AG09309 (cell line): Measurements from ENCODE around the gene DPYSL4.
"Not testable (repeated sequence)": the region's sequence is repeated elsewhere in the genome, so short reads cannot be mapped to it uniquely, and the experiment has no call there.

Source experiments
- DNase-seq: peaks from one replicate; pipeline ENCODE4 v3.0.0-alpha.2; 2010; ENCODE audit warnings: low read depth
- H3K4me3 ChIP-seq: 2 replicates; pipeline ENCODE4 v1.5.1; 2011; ENCODE audit warnings: mild to moderate bottlenecking, low read depth, low read length, moderate library complexity; ENCODE audit not compliant: control insufficient read depth
- TF ChIP-seq, protein P1 (sequence below): IDR thresholded peaks from 2 replicates; pipeline ENCODE4 v1.5.1; 2011; ENCODE audit warnings: mild to moderate bottlenecking, low read depth, low read length, inconsistent platforms; ENCODE audit not compliant: insufficient read depth, control insufficient read depth; ENCODE audit errors: missing control alignments

The DPYSL4 gene

DNA sequence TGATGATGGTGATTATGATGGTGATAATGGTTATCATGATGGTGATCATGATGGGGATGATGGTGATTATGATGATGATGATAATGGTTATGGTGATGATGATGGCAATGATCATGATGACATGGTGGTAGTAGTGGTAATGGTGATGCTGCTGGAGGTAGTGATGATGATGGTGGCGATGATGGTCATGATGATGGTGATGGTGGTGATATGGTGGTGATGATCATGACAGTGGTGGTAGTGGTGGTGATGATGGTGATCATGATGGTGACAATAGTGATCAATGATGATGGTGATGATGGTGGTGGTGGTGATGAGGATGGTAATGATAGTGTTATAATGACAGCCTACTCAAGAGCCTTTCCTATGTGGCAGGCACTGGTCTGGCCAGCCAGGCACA is 31.8 kb upstream of the DPYSL4 start:
- no peak for DNase-seq
- TF ChIP-seq, protein P1, sequence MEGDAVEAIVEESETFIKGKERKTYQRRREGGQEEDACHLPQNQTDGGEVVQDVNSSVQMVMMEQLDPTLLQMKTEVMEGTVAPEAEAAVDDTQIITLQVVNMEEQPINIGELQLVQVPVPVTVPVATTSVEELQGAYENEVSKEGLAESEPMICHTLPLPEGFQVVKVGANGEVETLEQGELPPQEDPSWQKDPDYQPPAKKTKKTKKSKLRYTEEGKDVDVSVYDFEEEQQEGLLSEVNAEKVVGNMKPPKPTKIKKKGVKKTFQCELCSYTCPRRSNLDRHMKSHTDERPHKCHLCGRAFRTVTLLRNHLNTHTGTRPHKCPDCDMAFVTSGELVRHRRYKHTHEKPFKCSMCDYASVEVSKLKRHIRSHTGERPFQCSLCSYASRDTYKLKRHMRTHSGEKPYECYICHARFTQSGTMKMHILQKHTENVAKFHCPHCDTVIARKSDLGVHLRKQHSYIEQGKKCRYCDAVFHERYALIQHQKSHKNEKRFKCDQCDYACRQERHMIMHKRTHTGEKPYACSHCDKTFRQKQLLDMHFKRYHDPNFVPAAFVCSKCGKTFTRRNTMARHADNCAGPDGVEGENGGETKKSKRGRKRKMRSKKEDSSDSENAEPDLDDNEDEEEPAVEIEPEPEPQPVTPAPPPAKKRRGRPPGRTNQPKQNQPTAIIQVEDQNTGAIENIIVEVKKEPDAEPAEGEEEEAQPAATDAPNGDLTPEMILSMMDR = no peak
- no peak overlapping the region for H3K4me3 ChIP-seq

DNA sequence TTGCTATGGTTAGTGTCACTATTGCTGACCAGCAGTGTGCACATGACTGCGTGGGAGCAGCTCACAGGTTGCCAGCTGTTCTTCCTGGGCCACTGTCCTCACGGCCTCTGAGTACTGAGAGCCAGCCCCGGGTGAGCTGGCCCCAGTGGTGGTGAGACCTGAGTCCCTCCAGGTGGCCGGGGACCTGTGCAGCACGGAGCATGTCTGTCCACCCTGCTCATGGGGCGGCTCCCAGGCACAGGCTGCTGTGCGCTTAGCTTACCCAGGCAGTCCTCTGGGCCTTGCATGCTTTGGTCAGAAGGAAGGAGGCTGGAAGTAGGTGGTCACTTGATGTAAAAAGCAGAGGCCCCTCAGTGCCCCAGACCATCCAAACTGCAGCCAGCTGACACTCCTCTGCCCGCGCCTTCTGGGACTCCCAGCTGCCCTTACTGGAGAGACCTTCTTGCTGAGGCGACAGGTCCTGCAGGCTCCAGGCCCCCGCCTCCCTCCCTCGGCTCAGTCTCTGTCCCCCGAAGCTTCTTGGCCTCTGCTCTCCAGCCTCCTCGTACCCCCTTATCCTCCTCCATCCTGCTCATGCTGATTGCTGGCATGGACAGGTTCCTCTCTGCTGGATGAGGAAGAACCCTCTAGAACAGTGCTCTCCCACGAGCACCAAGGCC is 30.9 kb upstream of the DPYSL4 start:
- H3K4me3 ChIP-seq = no peak overlapping the region
- TF ChIP-seq, protein P1 = no peak
- no peak for DNase-seq

DNA sequence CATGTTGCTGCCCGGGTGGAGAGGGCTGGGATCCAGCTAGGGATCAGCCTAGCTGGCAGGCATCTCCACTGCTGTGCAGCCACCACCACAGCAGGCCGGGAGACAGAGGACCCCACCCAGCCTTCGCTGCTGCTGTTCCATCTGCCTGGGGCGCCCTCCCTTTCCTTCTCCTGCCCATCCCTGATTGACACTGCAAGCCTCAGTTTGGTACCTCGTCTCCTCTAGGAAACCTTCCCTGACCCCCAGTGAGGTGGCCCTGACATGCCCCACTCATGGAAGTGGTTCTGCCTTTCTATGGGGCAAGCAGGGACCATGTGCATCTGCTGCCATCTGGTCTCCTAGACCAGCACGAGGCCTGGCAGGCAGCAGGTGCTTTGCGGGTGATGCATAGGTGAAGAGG is 30.4 kb upstream of the DPYSL4 start:
- no peak overlapping the region for H3K4me3 ChIP-seq
- TF ChIP-seq, protein P1 = no peak
- no peak for DNase-seq

DNA sequence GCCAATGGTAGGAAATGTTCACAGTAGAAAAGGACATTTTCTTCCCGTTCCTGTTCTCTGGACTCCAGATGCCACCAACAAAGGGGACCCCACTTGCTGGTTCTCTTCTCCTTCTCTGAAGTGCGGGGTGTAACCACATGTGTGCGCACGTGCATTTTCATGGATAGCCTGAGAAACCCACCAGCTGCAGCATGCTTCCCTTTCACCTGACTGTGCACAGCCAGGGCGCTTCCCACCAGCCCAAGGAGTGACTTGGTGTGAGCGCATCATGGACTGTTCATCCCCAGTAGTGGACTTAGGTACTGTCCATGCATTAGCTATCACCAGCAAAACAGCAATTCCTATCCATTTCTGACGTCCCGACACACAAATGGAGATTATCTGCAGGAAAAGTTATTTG is 29.6 kb upstream of the DPYSL4 start:
- no peak overlapping the region for H3K4me3 ChIP-seq
- no peak for DNase-seq
- TF ChIP-seq, protein P1 = no peak

DNA sequence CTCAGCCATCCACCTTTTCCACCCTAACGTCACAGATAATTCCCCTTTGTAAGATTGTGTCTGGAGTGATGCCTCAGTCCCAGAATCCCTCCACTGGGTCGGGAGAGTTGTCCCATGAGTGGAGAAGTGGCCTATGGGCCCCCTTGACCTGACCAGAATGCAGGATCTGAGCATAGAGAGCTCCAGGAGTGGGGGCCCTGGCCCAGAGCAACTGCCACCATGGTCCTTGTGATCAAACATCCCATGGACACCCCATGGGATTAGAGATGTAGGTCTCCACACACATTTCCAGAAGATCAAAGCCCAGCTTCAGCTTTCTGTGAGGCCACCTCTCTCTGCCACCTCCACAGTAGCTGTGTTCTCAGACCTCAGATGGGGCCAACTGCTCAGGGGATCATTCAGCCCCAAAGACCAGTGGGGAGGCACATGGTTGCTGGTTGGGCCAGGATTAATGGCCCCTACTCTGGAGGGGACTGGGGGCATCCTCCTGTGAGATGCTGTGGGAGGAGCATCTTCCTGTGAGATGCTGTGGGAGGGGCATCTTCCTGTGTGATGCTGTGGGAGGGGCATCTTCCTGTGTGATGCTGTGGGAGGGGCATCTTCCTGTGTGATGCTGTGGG is 28.5 kb upstream of the DPYSL4 start:
- TF ChIP-seq, protein P1 = no peak
- no peak for DNase-seq
- H3K4me3 ChIP-seq = no peak overlapping the region

DNA sequence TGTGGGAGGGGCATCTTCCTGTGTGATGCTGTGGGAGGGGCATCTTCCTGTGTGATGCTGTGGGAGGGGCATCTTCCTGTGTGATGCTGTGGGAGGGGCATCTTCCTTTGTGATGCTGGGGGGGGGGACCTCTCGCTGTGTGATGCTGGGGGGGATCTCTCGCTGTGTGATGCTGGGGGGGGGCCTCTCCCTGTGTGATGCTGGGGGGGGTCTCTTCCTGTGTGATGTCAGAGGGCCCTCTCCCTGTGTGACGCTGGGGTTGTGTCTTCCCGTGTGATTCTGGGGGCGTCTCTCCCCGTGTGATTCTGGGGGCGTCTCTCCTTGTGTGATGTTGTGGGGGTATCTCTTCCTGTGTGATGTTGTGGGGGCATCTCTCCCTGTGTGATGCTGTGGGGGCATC is 27.9 kb upstream of the DPYSL4 start:
- H3K4me3 ChIP-seq = no peak overlapping the region
- TF ChIP-seq, protein P1 = no peak
- no peak for DNase-seq

DNA sequence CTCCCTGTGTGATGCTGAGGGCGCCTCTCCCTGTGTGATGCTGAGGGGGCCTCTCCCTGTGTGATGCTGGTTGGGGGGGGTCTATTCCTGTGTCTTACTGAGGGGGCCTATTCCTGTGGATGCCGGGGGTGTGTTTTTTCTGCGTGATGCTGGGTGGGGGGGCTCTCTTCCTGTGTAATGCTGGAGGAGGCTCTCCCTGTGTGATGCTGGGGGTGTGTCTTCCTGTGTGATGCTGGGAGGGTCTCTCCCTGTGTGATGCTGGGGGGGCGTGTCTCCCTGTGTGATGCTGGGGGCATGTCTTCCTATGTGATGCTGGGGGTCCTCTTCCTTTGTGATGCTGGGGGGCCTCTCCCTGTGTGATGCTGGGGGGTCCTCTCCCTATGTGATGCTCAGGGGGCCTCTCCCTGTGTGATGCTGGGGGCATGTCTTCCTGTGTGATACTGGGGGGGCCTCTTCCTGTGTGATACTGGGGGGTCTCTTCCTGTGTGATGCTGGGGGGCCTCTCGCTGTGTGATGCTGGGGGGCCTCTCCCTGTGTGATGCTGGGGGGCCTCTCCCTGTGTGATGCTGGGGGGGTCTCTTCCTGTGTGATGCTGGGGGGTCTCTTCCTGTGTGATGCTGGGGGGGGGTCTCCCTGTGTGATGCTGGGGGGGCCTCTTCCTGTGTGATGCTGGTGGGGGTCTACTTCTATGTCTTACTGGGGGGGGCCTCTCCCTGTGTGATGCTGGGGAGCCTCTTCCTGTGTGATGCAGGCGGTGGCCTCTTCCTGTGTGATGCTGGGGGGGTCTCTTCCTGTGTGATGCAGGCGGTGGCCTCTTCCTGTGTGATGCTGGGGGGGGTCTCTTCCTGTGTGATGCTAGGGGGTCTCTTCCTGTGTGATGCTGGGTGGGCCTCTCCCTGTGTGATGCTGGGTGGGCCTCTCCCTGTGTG is 27.2 kb upstream of the DPYSL4 start:
- not testable (repeated sequence) for DNase-seq, H3K4me3 ChIP-seq

DNA sequence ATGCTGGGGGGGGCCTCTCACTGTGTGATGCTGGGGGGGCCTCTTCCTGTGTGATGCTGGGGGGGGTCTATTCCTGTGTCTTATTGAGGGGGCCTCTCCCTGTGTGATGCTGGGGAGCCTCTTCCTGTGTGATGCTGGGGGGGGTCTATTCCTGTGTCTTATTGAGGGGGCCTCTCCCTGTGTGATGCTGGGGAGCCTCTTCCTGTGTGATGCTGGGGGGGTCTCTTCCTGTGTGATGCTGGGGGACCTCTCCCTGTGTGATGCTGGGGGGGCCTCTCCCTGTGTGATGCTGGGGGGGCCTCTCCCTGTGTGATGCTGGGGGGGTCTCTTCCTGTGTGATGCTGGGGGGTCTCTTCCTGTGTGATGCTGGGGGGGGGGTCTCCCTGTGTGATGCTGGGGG is 26.5 kb upstream of the DPYSL4 start:
- DNase-seq, H3K4me3 ChIP-seq: not testable (repeated sequence)

DNA sequence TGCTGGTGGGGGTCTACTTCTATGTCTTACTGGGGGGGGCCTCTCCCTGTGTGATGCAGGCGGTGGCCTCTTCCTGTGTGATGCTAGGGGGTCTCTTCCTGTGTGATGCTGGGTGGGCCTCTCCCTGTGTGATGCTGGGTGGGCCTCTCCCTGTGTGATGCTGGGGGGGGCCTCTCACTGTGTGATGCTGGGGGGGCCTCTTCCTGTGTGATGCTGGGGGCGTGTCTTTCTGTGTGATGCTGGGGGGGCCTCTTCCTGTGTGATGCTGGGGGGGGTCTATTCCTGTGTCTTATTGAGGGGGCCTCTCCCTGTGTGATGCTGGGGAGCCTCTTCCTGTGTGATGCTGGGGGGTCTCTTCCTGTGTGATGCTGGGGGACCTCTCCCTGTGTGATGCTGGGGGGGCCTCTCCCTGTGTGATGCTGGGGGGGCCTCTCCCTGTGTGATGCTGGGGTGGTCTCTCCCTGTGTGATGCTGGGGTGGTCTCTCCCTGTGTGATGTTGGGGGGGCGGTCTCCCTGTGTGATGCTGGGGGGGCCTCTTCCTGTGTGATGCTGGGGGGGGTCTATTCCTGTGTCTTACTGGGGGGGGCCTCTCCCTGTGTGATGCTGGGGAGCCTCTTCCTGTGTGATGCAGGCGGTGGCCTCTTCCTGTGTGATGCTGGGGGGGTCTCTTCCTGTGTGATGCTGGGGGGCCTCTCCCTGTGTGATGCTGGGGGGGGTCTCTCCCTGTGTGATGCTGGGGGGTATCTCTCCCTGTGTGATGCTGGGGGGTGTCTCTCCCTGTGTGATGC is 25.7 kb upstream of the DPYSL4 start:
- not testable (repeated sequence) for H3K4me3 ChIP-seq, DNase-seq
